ENCODE results near the gene LLGL1.

DNA sequence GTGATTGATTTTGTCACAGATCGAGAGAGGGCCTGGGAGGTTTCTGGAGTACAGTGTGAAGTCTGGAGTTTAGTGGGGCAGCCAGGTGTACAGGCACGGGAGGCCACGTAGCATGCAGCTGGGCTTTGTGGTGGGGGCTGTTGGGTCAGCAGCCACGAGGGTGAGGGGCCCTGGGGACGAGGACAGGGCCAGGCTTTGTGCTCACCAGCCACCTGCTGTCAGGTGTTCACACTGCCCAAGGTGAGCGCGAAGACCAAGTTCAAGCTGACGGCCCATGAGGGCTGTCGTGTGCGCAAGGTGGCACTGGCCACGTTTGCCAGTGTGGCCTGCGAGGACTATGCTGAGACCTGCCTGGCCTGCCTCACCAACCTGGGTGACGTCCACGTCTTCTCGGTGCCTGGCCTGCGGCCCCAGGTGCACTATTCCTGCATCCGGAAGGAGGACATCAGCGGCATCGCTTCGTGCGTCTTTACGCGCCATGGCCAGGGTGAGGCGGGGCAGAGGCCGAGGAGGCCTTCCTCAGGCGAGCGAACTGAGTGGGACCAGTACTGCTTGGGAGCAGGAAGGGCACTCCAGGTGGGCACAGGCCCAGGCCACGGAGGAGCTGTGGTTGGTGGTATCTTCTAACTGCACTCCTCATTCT is 15.9 kb downstream of the LLGL1 start:
- TF ChIP-seq RAD21 (conservative IDR thresholded peaks at IDR 0.05 in 1 of 2, IDR thresholded peaks at IDR 0.05 in 1 of 2) (no peak), SREBF2 (IDR thresholded peaks at IDR 0.05) (no peak), JUN (IDR thresholded peaks at IDR 0.05) (no peak), TP53 (CRISPR knock-in tag; IDR thresholded peaks at IDR 0.05) (no peak), RNF2 (IDR thresholded peaks at IDR 0.05; ENCODE audit: borderline replicate concordance, low read depth) (no peak), MAFK (IDR thresholded peaks at IDR 0.05; ENCODE audit: partially characterized antibody) (no peak), POLR2A (IDR thresholded peaks at IDR 0.05; ENCODE audit: low read length) (no peak), KDM5A (IDR thresholded peaks at IDR 0.05) (no peak), CEBPB (IDR thresholded peaks at IDR 0.05) (no peak)
- TF ChIP-seq, protein P1, sequence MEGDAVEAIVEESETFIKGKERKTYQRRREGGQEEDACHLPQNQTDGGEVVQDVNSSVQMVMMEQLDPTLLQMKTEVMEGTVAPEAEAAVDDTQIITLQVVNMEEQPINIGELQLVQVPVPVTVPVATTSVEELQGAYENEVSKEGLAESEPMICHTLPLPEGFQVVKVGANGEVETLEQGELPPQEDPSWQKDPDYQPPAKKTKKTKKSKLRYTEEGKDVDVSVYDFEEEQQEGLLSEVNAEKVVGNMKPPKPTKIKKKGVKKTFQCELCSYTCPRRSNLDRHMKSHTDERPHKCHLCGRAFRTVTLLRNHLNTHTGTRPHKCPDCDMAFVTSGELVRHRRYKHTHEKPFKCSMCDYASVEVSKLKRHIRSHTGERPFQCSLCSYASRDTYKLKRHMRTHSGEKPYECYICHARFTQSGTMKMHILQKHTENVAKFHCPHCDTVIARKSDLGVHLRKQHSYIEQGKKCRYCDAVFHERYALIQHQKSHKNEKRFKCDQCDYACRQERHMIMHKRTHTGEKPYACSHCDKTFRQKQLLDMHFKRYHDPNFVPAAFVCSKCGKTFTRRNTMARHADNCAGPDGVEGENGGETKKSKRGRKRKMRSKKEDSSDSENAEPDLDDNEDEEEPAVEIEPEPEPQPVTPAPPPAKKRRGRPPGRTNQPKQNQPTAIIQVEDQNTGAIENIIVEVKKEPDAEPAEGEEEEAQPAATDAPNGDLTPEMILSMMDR (IDR thresholded peaks at IDR 0.05): no peak
- TF ChIP-seq, protein P2, sequence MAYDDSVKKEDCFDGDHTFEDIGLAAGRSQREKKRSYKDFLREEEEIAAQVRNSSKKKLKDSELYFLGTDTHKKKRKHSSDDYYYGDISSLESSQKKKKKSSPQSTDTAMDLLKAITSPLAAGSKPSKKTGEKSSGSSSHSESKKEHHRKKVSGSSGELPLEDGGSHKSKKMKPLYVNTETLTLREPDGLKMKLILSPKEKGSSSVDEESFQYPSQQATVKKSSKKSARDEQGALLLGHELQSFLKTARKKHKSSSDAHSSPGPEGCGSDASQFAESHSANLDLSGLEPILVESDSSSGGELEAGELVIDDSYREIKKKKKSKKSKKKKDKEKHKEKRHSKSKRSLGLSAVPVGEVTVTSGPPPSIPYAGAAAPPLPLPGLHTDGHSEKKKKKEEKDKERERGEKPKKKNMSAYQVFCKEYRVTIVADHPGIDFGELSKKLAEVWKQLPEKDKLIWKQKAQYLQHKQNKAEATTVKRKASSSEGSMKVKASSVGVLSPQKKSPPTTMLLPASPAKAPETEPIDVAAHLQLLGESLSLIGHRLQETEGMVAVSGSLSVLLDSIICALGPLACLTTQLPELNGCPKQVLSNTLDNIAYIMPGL (CRISPR knock-in tag; IDR thresholded peaks at IDR 0.05; ENCODE audit: borderline replicate concordance): no peak

All from A549 (cell line).